HEK293 (cell line): ENCODE results near the gene TPST2.

ENCODE experiments used
- GLIS2 ChIP-seq: fragments of 450-650 bp; formaldehyde crosslinking; IDR thresholded peaks from 2 replicates; pipeline ENCODE4 v1.5.1; 2016; ENCODE audit warnings: missing biosample characterization, missing genetic modification characterization
- HOXC10 ChIP-seq: sonication (generic); formaldehyde crosslinking; IDR thresholded peaks from 2 replicates; pipeline ENCODE4 v1.8.1; 2023; ENCODE audit warnings: mild to moderate bottlenecking, missing genetic modification reagents
- IKZF3 ChIP-seq: fragments of 450-650 bp; IDR thresholded peaks from 2 replicates; pipeline ENCODE4 v1.5.0; 2018; ENCODE audit warnings: missing biosample characterization, mild to moderate bottlenecking, missing genetic modification characterization, moderate library complexity
- SP7 ChIP-seq: fragments of 450-650 bp; formaldehyde crosslinking; IDR thresholded peaks from 2 replicates; pipeline ENCODE4 v1.5.1; 2016; ENCODE audit warnings: missing biosample characterization, missing genetic modification characterization
- ZBTB21 ChIP-seq: fragments of 450-650 bp; formaldehyde crosslinking; IDR thresholded peaks from 2 replicates; pipeline ENCODE4 v1.5.1; 2017; ENCODE audit warnings: missing biosample characterization, missing genetic modification characterization
- ZBTB8A ChIP-seq: fragments of 450-650 bp; formaldehyde crosslinking; IDR thresholded peaks from 2 replicates; pipeline ENCODE4 v1.5.1; 2016; ENCODE audit warnings: missing biosample characterization, missing genetic modification characterization
- ZEB2 ChIP-seq: fragments of 450-650 bp; formaldehyde crosslinking; IDR thresholded peaks from 2 replicates; pipeline ENCODE4 v1.5.1; 2016; ENCODE audit warnings: missing biosample characterization, missing genetic modification characterization
- ZFHX2 ChIP-seq: fragments of 450-650 bp; formaldehyde crosslinking; conservative IDR thresholded peaks from 2 replicates; pipeline ENCODE4 v1.5.1; 2016; ENCODE audit warnings: missing biosample characterization, missing genetic modification characterization
- ZNF2 ChIP-seq: fragments of 450-650 bp; formaldehyde crosslinking; IDR thresholded peaks from 2 replicates; pipeline ENCODE4 v1.5.1; 2016; ENCODE audit warnings: missing biosample characterization, missing genetic modification characterization
- ZNF341 ChIP-seq: fragments of 450-650 bp; formaldehyde crosslinking; IDR thresholded peaks from 2 replicates; pipeline ENCODE4; 2016; ENCODE audit warnings: low read depth, missing biosample characterization, missing genetic modification characterization
- ZNF391 ChIP-seq: fragments of 450-650 bp; formaldehyde crosslinking; IDR thresholded peaks from 2 replicates; pipeline ENCODE4 v1.5.1; 2016; ENCODE audit warnings: low read depth, missing biosample characterization, missing genetic modification characterization, borderline replicate concordance
- ZNF600 ChIP-seq: fragments of 450-650 bp; formaldehyde crosslinking; IDR thresholded peaks from 2 replicates; pipeline ENCODE4 v1.5.1; 2016; ENCODE audit warnings: missing biosample characterization, missing genetic modification characterization
- ZNF660 ChIP-seq: fragments of 450-650 bp; IDR thresholded peaks from 2 replicates; pipeline ENCODE4 v1.5.1; 2018; ENCODE audit warnings: missing biosample characterization, mild to moderate bottlenecking, missing genetic modification characterization
- ZNF664 ChIP-seq: fragments of 450-650 bp; formaldehyde crosslinking; IDR thresholded peaks from 2 replicates; pipeline ENCODE4 v1.5.1; 2016; ENCODE audit warnings: missing biosample characterization, missing genetic modification characterization
- ZNF747 ChIP-seq: fragments of 450-650 bp; formaldehyde crosslinking; IDR thresholded peaks from 2 replicates; pipeline ENCODE4 v1.5.1; 2016; ENCODE audit warnings: missing biosample characterization, missing genetic modification characterization
- ZNF76 ChIP-seq: fragments of 450-650 bp; formaldehyde crosslinking; IDR thresholded peaks from 2 replicates; pipeline ENCODE4; 2016; ENCODE audit warnings: low read depth, missing biosample characterization, missing genetic modification characterization, borderline replicate concordance
- TF ChIP-seq, protein P1 (sequence below): fragments of 450-650 bp; formaldehyde crosslinking; IDR thresholded peaks from 2 replicates; pipeline ENCODE4 v1.5.1; 2016; ENCODE audit warnings: missing biosample characterization, missing genetic modification characterization
- TF ChIP-seq, protein P2 (sequence below): fragments of 450-650 bp; formaldehyde crosslinking; IDR thresholded peaks from 2 replicates; pipeline ENCODE4 v1.5.1; 2017; ENCODE audit warnings: missing biosample characterization, missing genetic modification characterization
- TF ChIP-seq, protein P3 (sequence below): fragments of 450-650 bp; formaldehyde crosslinking; IDR thresholded peaks from 2 replicates; pipeline ENCODE4 v1.5.1; 2017; ENCODE audit warnings: missing biosample characterization, missing genetic modification characterization
- TF ChIP-seq, protein P4 (sequence below): fragments of 450-650 bp; formaldehyde crosslinking; IDR thresholded peaks from 2 replicates; pipeline ENCODE4 v1.5.1; 2016; ENCODE audit warnings: missing biosample characterization, missing genetic modification characterization
- TF ChIP-seq, protein P5 (sequence below): fragments of 450-650 bp; formaldehyde crosslinking; optimal IDR thresholded peaks from 2 replicates; pipeline ENCODE3; 2016; ENCODE audit warnings: missing biosample characterization, mild to moderate bottlenecking, missing genetic modification characterization
- TF ChIP-seq, protein P6 (sequence below): fragments of 450-650 bp; formaldehyde crosslinking; IDR thresholded peaks from 2 replicates; pipeline ENCODE4 v1.5.1; 2017; ENCODE audit warnings: missing biosample characterization, mild to moderate bottlenecking, missing genetic modification characterization, moderate library complexity

TPST2 gene

DNA sequence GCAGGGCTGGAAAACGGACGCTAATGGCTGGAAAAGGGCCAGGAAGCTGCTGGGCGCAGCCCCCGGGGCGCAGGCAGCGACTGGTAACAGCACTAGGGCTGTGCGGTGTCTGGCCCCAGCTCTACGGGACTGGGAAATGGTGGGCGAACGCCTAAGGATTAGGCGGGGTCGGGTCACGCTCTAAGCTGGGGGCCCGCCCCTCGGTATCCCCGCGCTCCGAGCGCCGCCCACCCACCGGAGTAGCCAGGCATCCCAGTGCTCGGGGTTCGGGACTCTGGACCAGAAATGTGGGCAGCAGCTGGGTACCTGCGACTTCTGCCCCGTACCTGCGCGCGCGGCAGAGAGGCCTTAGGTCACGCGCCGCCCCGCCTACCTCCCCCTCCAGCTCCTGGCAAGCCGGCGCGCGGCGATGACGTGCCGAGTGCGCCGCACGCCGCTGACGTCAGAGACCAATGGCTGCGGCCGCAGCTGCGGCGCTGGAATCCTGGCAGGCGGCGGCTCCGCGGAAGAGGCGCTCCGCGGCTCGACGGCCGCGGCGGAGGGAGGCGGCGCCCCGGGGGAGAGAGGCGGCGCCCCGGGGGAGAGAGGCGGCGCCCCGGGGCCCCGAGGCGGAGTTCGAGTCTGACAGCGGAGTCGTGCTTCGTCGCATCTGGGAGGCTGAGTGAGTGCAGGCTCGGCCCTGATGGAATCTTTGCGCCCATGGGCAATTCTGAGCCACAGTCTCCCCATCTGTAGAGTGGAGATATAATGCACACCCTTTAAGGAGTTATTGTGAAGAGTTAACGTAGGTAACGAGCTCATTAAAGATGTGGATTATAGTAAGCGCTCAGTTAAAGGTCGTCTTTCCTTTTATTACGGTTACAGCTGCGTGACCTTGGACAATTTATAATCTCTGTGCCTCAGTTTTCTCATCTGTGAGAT lies 106.2 kb downstream of the TPST2 start, which contains the start of the genes HPS4 and SRRD (continued):
- TF ChIP-seq, protein P1, sequence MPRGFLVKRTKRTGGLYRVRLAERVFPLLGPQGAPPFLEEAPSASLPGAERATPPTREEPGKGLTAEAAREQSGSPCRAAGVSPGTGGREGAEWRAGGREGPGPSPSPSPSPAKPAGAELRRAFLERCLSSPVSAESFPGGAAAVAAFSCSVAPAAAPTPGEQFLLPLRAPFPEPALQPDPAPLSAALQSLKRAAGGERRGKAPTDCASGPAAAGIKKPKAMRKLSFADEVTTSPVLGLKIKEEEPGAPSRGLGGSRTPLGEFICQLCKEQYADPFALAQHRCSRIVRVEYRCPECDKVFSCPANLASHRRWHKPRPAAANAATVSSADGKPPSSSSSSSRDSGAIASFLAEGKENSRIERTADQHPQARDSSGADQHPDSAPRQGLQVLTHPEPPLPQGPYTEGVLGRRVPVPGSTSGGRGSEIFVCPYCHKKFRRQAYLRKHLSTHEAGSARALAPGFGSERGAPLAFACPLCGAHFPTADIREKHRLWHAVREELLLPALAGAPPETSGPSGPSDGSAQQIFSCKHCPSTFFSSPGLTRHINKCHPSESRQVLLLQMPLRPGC (tag by site-specific recombination): peak; percentile 62
- TF ChIP-seq, protein P2, sequence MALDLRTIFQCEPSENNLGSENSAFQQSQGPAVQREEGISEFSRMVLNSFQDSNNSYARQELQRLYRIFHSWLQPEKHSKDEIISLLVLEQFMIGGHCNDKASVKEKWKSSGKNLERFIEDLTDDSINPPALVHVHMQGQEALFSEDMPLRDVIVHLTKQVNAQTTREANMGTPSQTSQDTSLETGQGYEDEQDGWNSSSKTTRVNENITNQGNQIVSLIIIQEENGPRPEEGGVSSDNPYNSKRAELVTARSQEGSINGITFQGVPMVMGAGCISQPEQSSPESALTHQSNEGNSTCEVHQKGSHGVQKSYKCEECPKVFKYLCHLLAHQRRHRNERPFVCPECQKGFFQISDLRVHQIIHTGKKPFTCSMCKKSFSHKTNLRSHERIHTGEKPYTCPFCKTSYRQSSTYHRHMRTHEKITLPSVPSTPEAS: peak; percentile 92
- no peak for TF ChIP-seq ZNF747
- peak; percentile 46; the same call in 1 of the 2 replicates for TF ChIP-seq ZNF600 (tag by site-specific recombination)
- TF ChIP-seq, protein P3, sequence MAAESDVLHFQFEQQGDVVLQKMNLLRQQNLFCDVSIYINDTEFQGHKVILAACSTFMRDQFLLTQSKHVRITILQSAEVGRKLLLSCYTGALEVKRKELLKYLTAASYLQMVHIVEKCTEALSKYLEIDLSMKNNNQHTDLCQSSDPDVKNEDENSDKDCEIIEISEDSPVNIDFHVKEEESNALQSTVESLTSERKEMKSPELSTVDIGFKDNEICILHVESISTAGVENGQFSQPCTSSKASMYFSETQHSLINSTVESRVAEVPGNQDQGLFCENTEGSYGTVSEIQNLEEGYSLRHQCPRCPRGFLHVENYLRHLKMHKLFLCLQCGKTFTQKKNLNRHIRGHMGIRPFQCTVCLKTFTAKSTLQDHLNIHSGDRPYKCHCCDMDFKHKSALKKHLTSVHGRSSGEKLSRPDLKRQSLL (tag by site-specific recombination): peak; percentile 41; the same call in 1 of the 2 replicates
- peak; percentile 59 for TF ChIP-seq ZBTB8A (tag by site-specific recombination)
- TF ChIP-seq ZNF660: peak; percentile 80
- TF ChIP-seq ZNF664 (tag by site-specific recombination): peak; percentile 94
- peak; percentile 71; the same call in 1 of the 2 replicates for TF ChIP-seq ZNF76 (tag by site-specific recombination)
- peak; percentile 88 for TF ChIP-seq GLIS2
- TF ChIP-seq ZNF391 (tag by site-specific recombination): peak; percentile 64; the same call in 1 of the 2 replicates
- 0 out of 2 replicates have a peak, but pooled peaks have one; percentile 20 for TF ChIP-seq HOXC10 (CRISPR knock-in tag)
- TF ChIP-seq ZNF341 (tag by site-specific recombination): peak; percentile 92
- peak; percentile 79 for TF ChIP-seq ZBTB21
- 0 out of 2 replicates have a peak, but pooled peaks have one; percentile 31 for TF ChIP-seq IKZF3 (tag by site-specific recombination)
- TF ChIP-seq, protein P4, sequence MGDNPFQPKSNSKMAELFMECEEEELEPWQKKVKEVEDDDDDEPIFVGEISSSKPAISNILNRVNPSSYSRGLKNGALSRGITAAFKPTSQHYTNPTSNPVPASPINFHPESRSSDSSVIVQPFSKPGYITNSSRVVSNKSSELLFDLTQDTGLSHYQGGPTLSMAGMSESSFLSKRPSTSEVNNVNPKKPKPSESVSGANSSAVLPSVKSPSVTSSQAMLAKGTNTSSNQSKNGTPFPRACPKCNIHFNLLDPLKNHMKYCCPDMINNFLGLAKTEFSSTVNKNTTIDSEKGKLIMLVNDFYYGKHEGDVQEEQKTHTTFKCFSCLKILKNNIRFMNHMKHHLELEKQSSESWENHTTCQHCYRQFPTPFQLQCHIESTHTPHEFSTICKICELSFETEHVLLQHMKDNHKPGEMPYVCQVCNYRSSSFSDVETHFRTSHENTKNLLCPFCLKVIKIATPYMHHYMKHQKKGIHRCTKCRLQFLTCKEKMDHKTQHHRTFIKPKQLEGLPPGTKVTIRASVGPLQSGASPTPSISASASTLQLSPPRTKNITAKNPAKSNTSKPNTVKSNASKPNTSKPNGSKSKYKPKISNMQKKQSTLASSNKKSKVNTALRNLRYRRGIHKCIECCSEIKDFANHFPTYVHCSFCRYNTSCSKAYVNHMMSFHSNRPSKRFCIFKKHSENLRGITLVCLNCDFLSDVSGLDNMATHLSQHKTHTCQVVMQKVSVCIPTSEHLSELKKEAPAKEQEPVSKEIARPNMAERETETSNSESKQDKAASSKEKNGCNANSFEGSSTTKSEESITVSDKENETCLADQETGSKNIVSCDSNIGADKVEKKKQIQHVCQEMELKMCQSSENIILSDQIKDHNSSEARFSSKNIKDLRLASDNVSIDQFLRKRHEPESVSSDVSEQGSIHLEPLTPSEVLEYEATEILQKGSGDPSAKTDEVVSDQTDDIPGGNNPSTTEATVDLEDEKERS: peak; percentile 93; the same call in 1 of the 2 replicates
- 0 out of 2 replicates have a peak, but pooled peaks have one; percentile 29 for TF ChIP-seq ZNF2 (tag by site-specific recombination)
- TF ChIP-seq ZEB2 (tag by site-specific recombination): peak; percentile 95
- TF ChIP-seq ZFHX2: peak; percentile 96
- TF ChIP-seq, protein P5, sequence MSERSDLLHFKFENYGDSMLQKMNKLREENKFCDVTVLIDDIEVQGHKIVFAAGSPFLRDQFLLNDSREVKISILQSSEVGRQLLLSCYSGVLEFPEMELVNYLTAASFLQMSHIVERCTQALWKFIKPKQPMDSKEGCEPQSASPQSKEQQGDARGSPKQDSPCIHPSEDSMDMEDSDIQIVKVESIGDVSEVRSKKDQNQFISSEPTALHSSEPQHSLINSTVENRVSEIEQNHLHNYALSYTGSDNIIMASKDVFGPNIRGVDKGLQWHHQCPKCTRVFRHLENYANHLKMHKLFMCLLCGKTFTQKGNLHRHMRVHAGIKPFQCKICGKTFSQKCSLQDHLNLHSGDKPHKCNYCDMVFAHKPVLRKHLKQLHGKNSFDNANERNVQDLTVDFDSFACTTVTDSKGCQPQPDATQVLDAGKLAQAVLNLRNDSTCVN (tag by site-specific recombination): peak; percentile 96
- TF ChIP-seq, protein P6, sequence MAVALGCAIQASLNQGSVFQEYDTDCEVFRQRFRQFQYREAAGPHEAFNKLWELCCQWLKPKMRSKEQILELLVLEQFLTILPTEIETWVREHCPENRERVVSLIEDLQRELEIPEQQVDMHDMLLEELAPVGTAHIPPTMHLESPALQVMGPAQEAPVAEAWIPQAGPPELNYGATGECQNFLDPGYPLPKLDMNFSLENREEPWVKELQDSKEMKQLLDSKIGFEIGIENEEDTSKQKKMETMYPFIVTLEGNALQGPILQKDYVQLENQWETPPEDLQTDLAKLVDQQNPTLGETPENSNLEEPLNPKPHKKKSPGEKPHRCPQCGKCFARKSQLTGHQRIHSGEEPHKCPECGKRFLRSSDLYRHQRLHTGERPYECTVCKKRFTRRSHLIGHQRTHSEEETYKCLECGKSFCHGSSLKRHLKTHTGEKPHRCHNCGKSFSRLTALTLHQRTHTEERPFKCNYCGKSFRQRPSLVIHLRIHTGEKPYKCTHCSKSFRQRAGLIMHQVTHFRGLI: no peak
- TF ChIP-seq SP7 (tag by site-specific recombination): peak; percentile 85
